ENCODE results near the gene CSPG4. TPM values are rescaled to one million over a fixed set of nuclear protein-coding genes. Genes with fewer than 3 reads are reported as not detected.

Gene CSPG4
- total RNA-seq, 1 experiment from 2014 or later, result 2.4 TPM

DNA sequence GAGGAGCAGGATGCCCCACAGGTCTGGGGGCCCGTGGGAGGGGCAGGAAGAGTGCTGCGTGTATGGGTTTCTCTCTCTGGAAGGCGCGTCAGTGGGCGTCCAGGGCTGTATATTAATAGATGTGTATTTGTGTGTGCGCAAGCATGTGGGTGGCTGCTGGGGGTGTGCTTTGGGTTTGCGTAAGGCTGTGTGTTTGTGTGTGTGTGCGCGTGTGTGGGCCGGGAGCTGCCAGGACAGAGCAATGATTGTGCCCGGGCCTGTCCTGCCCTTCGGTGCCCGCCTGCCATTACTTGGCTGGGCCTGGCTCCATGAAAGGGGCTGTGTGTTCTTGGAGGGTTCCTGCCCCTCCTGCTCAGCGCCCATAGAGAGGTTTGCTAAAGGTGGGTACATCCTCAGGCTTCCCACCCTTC is 16.3 kb downstream of the CSPG4 start:
- H3K27ac ChIP-seq, result no peak overlapping the region
- BruUV-seq (replicated peaks), result no TSS peak
- H3K4me1 ChIP-seq (replicated peaks; ENCODE audit: insufficient read depth), result peaks cover 11% of the 10 kb centered on the region; the same call in 1 of the 2 replicates
- no peak for DNase-seq
- peaks cover 16% of the 10 kb centered on the region; the same call in 1 of the 2 replicates for H3F3A ChIP-seq (ENCODE audit: insufficient read depth, low read depth)
- H3K4me2 ChIP-seq, result no peak overlapping the region
- H2AFZ ChIP-seq, result no peak overlapping the region
- H3K79me2 ChIP-seq (ENCODE audit: low read depth), result no peaks in the 10 kb centered on the region
- H4K20me1 ChIP-seq (ENCODE audit: insufficient read depth), result no peaks in the 10 kb centered on the region
- H3K27me3 ChIP-seq (ENCODE audit: insufficient read depth, low read depth), result no peaks in the 10 kb centered on the region
- POLR2A ChIA-PET (ENCODE audit: unreplicated experiment), result no interaction called here
- H3K9me2 ChIP-seq (ENCODE audit: insufficient read depth), result no peaks in the 10 kb centered on the region
- TF ChIP-seq, protein P1, sequence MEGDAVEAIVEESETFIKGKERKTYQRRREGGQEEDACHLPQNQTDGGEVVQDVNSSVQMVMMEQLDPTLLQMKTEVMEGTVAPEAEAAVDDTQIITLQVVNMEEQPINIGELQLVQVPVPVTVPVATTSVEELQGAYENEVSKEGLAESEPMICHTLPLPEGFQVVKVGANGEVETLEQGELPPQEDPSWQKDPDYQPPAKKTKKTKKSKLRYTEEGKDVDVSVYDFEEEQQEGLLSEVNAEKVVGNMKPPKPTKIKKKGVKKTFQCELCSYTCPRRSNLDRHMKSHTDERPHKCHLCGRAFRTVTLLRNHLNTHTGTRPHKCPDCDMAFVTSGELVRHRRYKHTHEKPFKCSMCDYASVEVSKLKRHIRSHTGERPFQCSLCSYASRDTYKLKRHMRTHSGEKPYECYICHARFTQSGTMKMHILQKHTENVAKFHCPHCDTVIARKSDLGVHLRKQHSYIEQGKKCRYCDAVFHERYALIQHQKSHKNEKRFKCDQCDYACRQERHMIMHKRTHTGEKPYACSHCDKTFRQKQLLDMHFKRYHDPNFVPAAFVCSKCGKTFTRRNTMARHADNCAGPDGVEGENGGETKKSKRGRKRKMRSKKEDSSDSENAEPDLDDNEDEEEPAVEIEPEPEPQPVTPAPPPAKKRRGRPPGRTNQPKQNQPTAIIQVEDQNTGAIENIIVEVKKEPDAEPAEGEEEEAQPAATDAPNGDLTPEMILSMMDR (conservative IDR thresholded peaks at IDR 0.05), result no peak
- TF ChIP-seq EZH2 (IDR thresholded peaks at IDR 0.05; ENCODE audit: low read depth), result no peak
- H3K4me3 ChIP-seq, result no peak overlapping the region
- intact Hi-C loops (cut with micrococcal nuclease; ENCODE audit: unreplicated experiment), result no loop called here
- no peaks in the 10 kb centered on the region for H3K9me3 ChIP-seq (ENCODE audit: insufficient read depth, low read depth)
- H3K36me3 ChIP-seq (ENCODE audit: low read depth), result no peaks in the 10 kb centered on the region
- CTCF ChIA-PET, result no interaction called here

DNA sequence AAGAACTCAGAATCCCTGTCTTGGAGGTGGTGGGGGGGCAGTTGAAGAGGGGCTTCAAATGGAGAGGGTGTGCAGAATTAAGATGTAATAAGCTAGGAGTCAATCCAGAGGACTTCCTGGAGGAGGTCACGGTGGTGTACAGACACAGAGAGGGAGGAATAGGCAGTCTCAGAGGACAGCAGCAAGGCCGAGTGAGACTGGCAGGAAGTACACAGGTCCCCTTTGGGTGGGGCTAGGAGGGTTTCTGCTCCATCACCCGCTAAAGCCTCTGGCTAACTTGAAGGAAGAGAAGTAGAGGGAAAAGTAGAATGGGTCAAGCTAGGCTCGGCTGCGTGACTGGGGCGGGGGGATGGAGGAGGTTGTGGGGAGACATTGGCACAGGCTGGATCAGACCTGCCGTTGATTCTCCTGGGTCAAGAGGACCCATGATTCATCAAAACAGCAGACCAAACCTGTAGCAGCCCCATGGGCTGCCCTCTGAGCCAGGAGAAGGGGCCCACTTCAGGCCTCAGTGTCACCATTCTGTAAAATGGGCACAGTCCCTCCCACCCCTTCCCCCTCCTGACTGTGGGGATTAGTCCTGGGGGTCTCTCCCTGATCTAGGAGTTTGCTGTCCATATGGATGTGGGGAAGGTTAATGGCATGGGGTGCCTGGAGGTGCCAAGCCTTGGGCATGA is 16.9 kb downstream of the CSPG4 start:
- POLR2A ChIA-PET (ENCODE audit: unreplicated experiment), result no interaction called here
- CTCF ChIA-PET, result no interaction called here
- peaks cover 16% of the 10 kb centered on the region; the same call in 1 of the 2 replicates for H3F3A ChIP-seq (ENCODE audit: insufficient read depth, low read depth)
- H3K27me3 ChIP-seq (ENCODE audit: insufficient read depth, low read depth), result no peaks in the 10 kb centered on the region
- no peaks in the 10 kb centered on the region for H3K36me3 ChIP-seq (ENCODE audit: low read depth)
- no peaks in the 10 kb centered on the region for H3K79me2 ChIP-seq (ENCODE audit: low read depth)
- H3K27ac ChIP-seq, result no peak overlapping the region
- no peak overlapping the region for H3K4me3 ChIP-seq
- H2AFZ ChIP-seq, result no peak overlapping the region
- no peaks in the 10 kb centered on the region for H4K20me1 ChIP-seq (ENCODE audit: insufficient read depth)
- peaks cover 11% of the 10 kb centered on the region; the same call in 1 of the 2 replicates for H3K4me1 ChIP-seq (replicated peaks; ENCODE audit: insufficient read depth)
- H3K9me3 ChIP-seq (ENCODE audit: insufficient read depth, low read depth), result no peaks in the 10 kb centered on the region
- no TSS peak for BruUV-seq (replicated peaks)
- TF ChIP-seq, protein P1 (conservative IDR thresholded peaks at IDR 0.05), result no peak
- TF ChIP-seq EZH2 (IDR thresholded peaks at IDR 0.05; ENCODE audit: low read depth), result no peak
- H3K9me2 ChIP-seq (ENCODE audit: insufficient read depth), result no peaks in the 10 kb centered on the region
- no peak for DNase-seq
- H3K4me2 ChIP-seq, result no peak overlapping the region
- intact Hi-C loops (cut with micrococcal nuclease; ENCODE audit: unreplicated experiment), result no loop called here

DNA sequence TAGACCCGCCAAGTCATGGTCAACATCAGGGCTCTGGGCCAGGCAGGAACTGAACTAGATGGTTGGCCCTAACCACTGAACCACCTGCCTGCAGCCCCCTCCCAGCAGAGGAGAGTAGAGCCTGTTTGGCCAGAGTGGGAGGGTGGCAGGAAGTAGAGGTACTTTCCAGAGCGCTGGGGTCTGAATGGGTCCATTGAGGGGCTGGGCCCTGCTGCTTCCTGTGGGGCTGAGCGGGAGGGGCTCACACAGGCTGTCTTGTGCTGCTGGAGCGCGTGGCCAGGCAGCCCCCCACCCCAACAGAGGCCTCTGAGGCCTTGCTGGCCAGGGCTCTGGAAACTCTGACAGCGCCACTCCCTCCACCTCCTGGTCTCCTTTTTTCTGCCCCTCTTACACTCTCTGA is 17.4 kb downstream of the CSPG4 start:
- Histone ChIP-seq H3K9me3 (ENCODE audit: insufficient read depth, low read depth) (no peaks in the 10 kb centered on the region), H3K36me3 (ENCODE audit: low read depth) (no peaks in the 10 kb centered on the region), H3K4me3 (no peak overlapping the region), H3K79me2 (ENCODE audit: low read depth) (no peaks in the 10 kb centered on the region), H3K4me2 (no peak overlapping the region), H3K27me3 (ENCODE audit: insufficient read depth, low read depth) (no peaks in the 10 kb centered on the region), H4K20me1 (ENCODE audit: insufficient read depth) (no peaks in the 10 kb centered on the region), H3K4me1 (replicated peaks; ENCODE audit: insufficient read depth) (peaks cover 11% of the 10 kb centered on the region; the same call in 1 of the 2 replicates), H3K27ac (no peak overlapping the region), H3F3A (ENCODE audit: insufficient read depth, low read depth) (peaks cover 16% of the 10 kb centered on the region; the same call in 1 of the 2 replicates), H2AFZ (no peak overlapping the region), H3K9me2 (ENCODE audit: insufficient read depth) (no peaks in the 10 kb centered on the region)
- ChIA-PET POLR2A (ENCODE audit: unreplicated experiment) (no interaction called here), CTCF (interaction anchor here (1.2 kb wide), 1 partner anchor 107 kb away, joined by 3 read pairs; no protein-coding TSS in a partner anchor)
- BruUV-seq (replicated peaks), result no TSS peak
- TF ChIP-seq, protein P1 (conservative IDR thresholded peaks at IDR 0.05), result no peak
- no peak for TF ChIP-seq EZH2 (IDR thresholded peaks at IDR 0.05; ENCODE audit: low read depth)
- intact Hi-C loops (cut with micrococcal nuclease; ENCODE audit: unreplicated experiment), result no loop called here
- DNase-seq, result no peak
